OCI-LY1 (cell line): ENCODE data around the gene OR5A1.

Experiments used
- H2AFZ ChIP-seq: fragments of 200-600 bp; sonication (generic), shearing (Covaris generic); 2 replicates; pipeline ENCODE4 v1.6.0; 2014; ENCODE audit warnings: antibody characterized with exemption, mild to moderate bottlenecking, low read length
- H3F3A ChIP-seq: fragments of 200-600 bp; sonication (generic), shearing (Covaris generic); 2 replicates; pipeline ENCODE4 v1.6.0; 2014; ENCODE audit warnings: mild to moderate bottlenecking, antibody characterized with exemption, low read length, moderate library complexity; ENCODE audit not compliant: insufficient read depth
- H3K27ac ChIP-seq: fragments of 200-600 bp; sonication (generic); 2 replicates; pipeline ENCODE4 v1.5.1; 2014; ENCODE audit warnings: low read length, mixed run types, mild to moderate bottlenecking, low read depth; ENCODE audit not compliant: poor library complexity, severe bottlenecking
- H3K27me3 ChIP-seq: fragments of 200-600 bp; sonication (generic); 2 replicates; pipeline ENCODE4 v1.6.0; 2014; ENCODE audit warnings: antibody characterized with exemption, mild to moderate bottlenecking, low read length, moderate library complexity; ENCODE audit not compliant: insufficient read depth
- H3K36me3 ChIP-seq: fragments of 200-600 bp; sonication (generic); 2 replicates; pipeline ENCODE4 v1.6.1; 2014; ENCODE audit warnings: mild to moderate bottlenecking, antibody characterized with exemption, low read length, moderate library complexity, mixed read lengths; ENCODE audit not compliant: insufficient read depth
- H3K4me1 ChIP-seq: fragments of 200-600 bp; sonication (generic); 2 replicates; pipeline ENCODE4 v1.5.1; 2014; ENCODE audit warnings: mild to moderate bottlenecking, low read length, moderate library complexity; ENCODE audit not compliant: insufficient read depth, severe bottlenecking
- H3K4me2 ChIP-seq: fragments of 200-600 bp; sonication (generic), shearing (Covaris generic); 2 replicates; pipeline ENCODE4 v1.6.1; 2014; ENCODE audit warnings: low read length
- H3K4me3 ChIP-seq: fragments of 200-600 bp; sonication (generic); 2 replicates; pipeline ENCODE4 v1.5.1; 2014; ENCODE audit warnings: low read length, low read depth, mild to moderate bottlenecking, mixed read lengths; ENCODE audit not compliant: poor library complexity, severe bottlenecking
- H3K79me2 ChIP-seq: fragments of 200-600 bp; shearing (Covaris generic); 2 replicates; pipeline ENCODE4 v1.6.1; 2016; ENCODE audit warnings: mixed run types, low read length, mixed read lengths; ENCODE audit not compliant: insufficient read depth
- H3K9ac ChIP-seq: fragments of 200-600 bp; sonication (generic), shearing (Covaris generic); 2 replicates; pipeline ENCODE4 v1.6.1; 2014; ENCODE audit warnings: mild to moderate bottlenecking, low read length, mixed read lengths
- H3K9me2 ChIP-seq: fragments of 200-600 bp; sonication (generic), shearing (Covaris generic); 2 replicates; pipeline ENCODE4 v1.6.1; 2014; ENCODE audit warnings: low read depth, mild to moderate bottlenecking, low read length, mixed read lengths
- H3K9me3 ChIP-seq: fragments of 200-600 bp; shearing (Covaris generic); 2 replicates; pipeline ENCODE4 v1.6.1; 2014; ENCODE audit warnings: low read length, mixed read lengths
- H4K20me1 ChIP-seq: fragments of 200-600 bp; sonication (generic), shearing (Covaris generic); 2 replicates; pipeline ENCODE4 v1.6.0; 2016; ENCODE audit warnings: mild to moderate bottlenecking, low read length; ENCODE audit not compliant: insufficient read depth
- CTCF ChIP-seq: fragments of 200-600 bp; sonication (generic), shearing (Covaris generic); IDR thresholded peaks from 2 replicates; pipeline ENCODE4 v1.5.1; 2017; ENCODE audit warnings: mild to moderate bottlenecking, antibody characterized with exemption, low read length, moderate library complexity, mixed read lengths
- EZH2 ChIP-seq: fragments of 200-600 bp; sonication (generic), shearing (Covaris generic); IDR thresholded peaks from 2 replicates; pipeline ENCODE4 v1.8.0; 2017; ENCODE audit warnings: borderline replicate concordance, mixed run types, mild to moderate bottlenecking, antibody characterized with exemption, low read length, moderate library complexity, mixed read lengths

Gene OR5A1

GRCh38 chr11:59479906-59480305, 43.6 kb downstream of the OR5A1 start:
- Histone ChIP-seq H3F3A (no peaks in the 10 kb centered on the region), H3K9ac (no peak overlapping the region), H4K20me1 (no peaks in the 10 kb centered on the region), H3K79me2 (no peaks in the 10 kb centered on the region), H3K27me3 (no peaks in the 10 kb centered on the region), H3K27ac (no peak overlapping the region), H3K4me2 (no peak overlapping the region), H3K4me3 (no peak overlapping the region), H3K9me3 (no peaks in the 10 kb centered on the region), H3K9me2 (no peaks in the 10 kb centered on the region), H3K36me3 (no peaks in the 10 kb centered on the region), H2AFZ (no peak overlapping the region), H3K4me1 (no peaks in the 10 kb centered on the region)
- TF ChIP-seq EZH2 (no peak), CTCF (no peak)

GRCh38 chr11:59480359-59480758, 44.1 kb downstream of the OR5A1 start:
- H4K20me1 ChIP-seq, result no peaks in the 10 kb centered on the region
- no peaks in the 10 kb centered on the region for H3K79me2 ChIP-seq
- no peak overlapping the region for H3K4me3 ChIP-seq
- H3K27ac ChIP-seq, result no peak overlapping the region
- no peaks in the 10 kb centered on the region for H3K9me2 ChIP-seq
- H3F3A ChIP-seq, result no peaks in the 10 kb centered on the region
- no peaks in the 10 kb centered on the region for H3K27me3 ChIP-seq
- no peak overlapping the region for H3K4me2 ChIP-seq
- H3K9ac ChIP-seq, result no peak overlapping the region
- H3K36me3 ChIP-seq, result no peaks in the 10 kb centered on the region
- TF ChIP-seq CTCF (no peak), EZH2 (no peak)
- H3K4me1 ChIP-seq, result no peaks in the 10 kb centered on the region
- no peaks in the 10 kb centered on the region for H3K9me3 ChIP-seq
- H2AFZ ChIP-seq, result no peak overlapping the region
